K562 (cell line): ENCODE data around the gene PHLDB2. TPM values are rescaled to one million over a fixed set of nuclear protein-coding genes. Genes with fewer than 3 reads are reported as not detected.

ENCODE experiments used
- ATAC-seq: fragments of 200-7000 bp; cut with Tn5 transposase; 3 replicates; pipeline ENCODE4 v1.9.1; 2020; ENCODE audit warnings: moderate library complexity
- BruUV-seq: library from RNA; stranded (reverse); fragments of 400-500 nt; replicated peaks from 2 replicates; lab custom pipeline; 2021; lab: Mats Ljungman, UMichigan
- CTCF ChIA-PET: fragments of 300-600 bp; formaldehyde crosslinking; extraction: SDS; loops from one replicate; lab custom pipeline; 2021; ENCODE audit warnings: low intra/inter-chr PET ratio; lab: Yijun Ruan, JAX
- POLR2A ChIA-PET: fragments of 300-600, 350-650 bp; sonication (Branson Sonifier 250); formaldehyde crosslinking; extraction: SDS; loops from one replicate; lab custom pipeline; 2021; ENCODE audit warnings: antibody characterized with exemption, inconsistent platforms; lab: Yijun Ruan, JAX
- DNase-seq, 4 experiments: peaks; one replicate each; pipeline versions ENCODE4 v3.0.0 to v3.0.0-alpha.2; 2011 to 2018; ENCODE audit warnings: low spot score in 3 of 4, mixed read lengths in 3 of 4; ENCODE audit errors: extremely low read depth in 1 of 4
- FAIRE-seq: peaks from 2 replicates; lab custom pipeline; 2011; peaks lifted over from hg19 to GRCh38; lab: Jason Lieb, UNC
- H2AFZ ChIP-seq: 2 replicates; pipeline ENCODE4 v1.6.0; 2011; ENCODE audit warnings: low read depth, low read length, control low read depth, inconsistent platforms
- H3K27ac ChIP-seq: fragments of 200-600 bp; 3 replicates; pipeline ENCODE4 v1.8.0; 2011; ENCODE audit warnings: low read depth, mild to moderate bottlenecking, control low read depth, inconsistent platforms, low read length, moderate library complexity, mixed read lengths; ENCODE audit errors: extremely low read depth
- H3K27me3 ChIP-seq, 2 experiments: fragments of 300-600 bp in 1 of 2; 2 replicates in 1 of 2; 3 replicates in 1 of 2; pipeline versions ENCODE4 v1.6.0 to v1.8.0; 2011; ENCODE audit warnings: inconsistent platforms in 2 of 2, low read length in 2 of 2, mild to moderate bottlenecking in 1 of 2, mixed read lengths in 1 of 2, moderate library complexity in 1 of 2; ENCODE audit not compliant: control insufficient read depth in 2 of 2, insufficient read depth in 2 of 2
- H3K36me3 ChIP-seq: fragments of 300-600 bp; 3 replicates; pipeline ENCODE4 v1.8.0; 2011; ENCODE audit warnings: mild to moderate bottlenecking, low read length, inconsistent platforms; ENCODE audit not compliant: control insufficient read depth, insufficient read depth
- H3K4me1 ChIP-seq, 2 experiments: fragments of 200-600 bp in 1 of 2; replicated peaks in 1 of 2; 2 replicates in 1 of 2; 3 replicates in 1 of 2; pipeline versions ENCODE4 v1.5.1 to v1.8.0; 2011; ENCODE audit warnings: inconsistent platforms in 2 of 2, low read length in 2 of 2, mild to moderate bottlenecking in 1 of 2, mixed read lengths in 1 of 2, moderate library complexity in 1 of 2; ENCODE audit not compliant: control insufficient read depth in 2 of 2, insufficient read depth in 2 of 2
- H3K4me2 ChIP-seq: 2 replicates; pipeline ENCODE4 v1.6.1; 2011; ENCODE audit warnings: low read length, control low read depth, inconsistent platforms, mixed read lengths; ENCODE audit not compliant: insufficient read depth
- H3K4me3 ChIP-seq: fragments of 200-600 bp; sonication (generic), shearing (Covaris generic); 2 replicates; pipeline ENCODE4 v1.5.1; 2016; ENCODE audit warnings: control low read depth, inconsistent platforms
- H3K79me2 ChIP-seq: fragments of 200-600 bp; 3 replicates; pipeline ENCODE4 v1.8.0; 2011; ENCODE audit warnings: low read length, inconsistent platforms; ENCODE audit not compliant: control insufficient read depth, insufficient read depth
- H3K9ac ChIP-seq, 2 experiments: 2 replicates each; pipeline versions ENCODE4 v1.6.0 to v1.6.1; 2011; ENCODE audit warnings: low read depth in 2 of 2, low read length in 2 of 2, control low read depth in 1 of 2, inconsistent platforms in 1 of 2, mild to moderate bottlenecking in 1 of 2, mixed read lengths in 1 of 2; ENCODE audit not compliant: insufficient read depth in 1 of 2
- H3K9me1 ChIP-seq: one replicate; pipeline ENCODE4 v1.6.0; 2011; ENCODE audit warnings: inconsistent platforms, mild to moderate bottlenecking, low read length, moderate library complexity; ENCODE audit not compliant: control insufficient read depth, insufficient read depth
- H3K9me3 ChIP-seq: replicated peaks from 2 replicates; pipeline ENCODE4 v1.5.1; 2011; ENCODE audit warnings: low read depth, low read length, inconsistent platforms; ENCODE audit not compliant: control insufficient read depth, insufficient read depth
- H4K20me1 ChIP-seq: replicated peaks from 2 replicates; pipeline ENCODE4 v1.6.1; 2011; ENCODE audit warnings: low read length, inconsistent platforms, mixed read lengths; ENCODE audit not compliant: control insufficient read depth, insufficient read depth
- BRF1 ChIP-seq: IDR thresholded peaks from 3 replicates; pipeline ENCODE4 v1.6.1; 2011; ENCODE audit warnings: borderline replicate concordance, mild to moderate bottlenecking; ENCODE audit not compliant: insufficient read length; ENCODE audit errors: extremely low read depth
- CHD4 ChIP-seq: fragments of 200-600 bp; sonication (generic); IDR thresholded peaks from 3 replicates; pipeline ENCODE4 v1.6.1; 2012; ENCODE audit warnings: low read depth, mild to moderate bottlenecking, mixed read lengths, low read length, inconsistent platforms; ENCODE audit not compliant: insufficient read depth, insufficient replicate concordance, poor library complexity, severe bottlenecking
- HCFC1 ChIP-seq: IDR thresholded peaks from 2 replicates; pipeline ENCODE4 v1.6.1; 2012; ENCODE audit warnings: low read depth, low read length, improper control_type of control experiment
- HSF4 ChIP-seq: fragments of 250-450 bp; sonication (Bioruptor Pico); IDR thresholded peaks from 2 replicates; pipeline ENCODE4 v2.1.2; 2022; ENCODE audit warnings: mild to moderate bottlenecking, moderate library complexity, borderline replicate concordance
- ILK ChIP-seq: fragments of 450-650 bp; IDR thresholded peaks from 2 replicates; pipeline ENCODE4 v1.6.1; 2016; ENCODE audit warnings: missing genetic modification characterization, low read depth, mild to moderate bottlenecking, missing compliant biosample characterization, moderate library complexity, borderline replicate concordance
- MAFF ChIP-seq: IDR thresholded peaks from 2 replicates; pipeline ENCODE4 v1.6.1; 2012; ENCODE audit warnings: low read length, improper control_type of control experiment
- RHOXF2B ChIP-seq: fragments of 250-450 bp; sonication (Bioruptor Pico); conservative IDR thresholded peaks from 2 replicates; pipeline ENCODE4 v1.5.1; 2021
- ZNF263 ChIP-seq: sonication (generic); formaldehyde crosslinking; IDR thresholded peaks from 2 replicates; pipeline ENCODE4 v1.8.0; 2022; ENCODE audit warnings: mild to moderate bottlenecking, missing genetic modification reagents, borderline replicate concordance
- ZNF41 ChIP-seq: fragments of 250-450 bp; sonication (Bioruptor Pico); conservative IDR thresholded peaks from 2 replicates; pipeline ENCODE4 v1.4.0; 2020; ENCODE audit warnings: mild to moderate bottlenecking
- WGBS: fragments of 100-300 bp; shearing (Covaris generic); methylation state at CpG from one replicate; pipeline ENCODE4 v1.1.6; 2016; ENCODE audit warnings: low coverage, mixed read lengths; ENCODE audit not compliant: insufficient coverage; ENCODE audit errors: missing lambda C conversion rate; 5-methylcytosine and 5-hydroxymethylcytosine counted together
- in situ Hi-C: fragments of 300-500 bp; cut with MboI; formaldehyde crosslinking; loops from 4 replicates; pipeline ENCODE4 v1.15.0; 2018; ENCODE audit warnings: inconsistent platforms, mixed read lengths
- intact Hi-C: fragments of 100-400 bp; cut with micrococcal nuclease; formaldehyde crosslinking; loops from 2 replicates; pipeline ENCODE4 v1.14.2; 2022
- polyA plus RNA-seq, 8 experiments: library from polyadenylated mRNA; depleted of rRNA in 4 of 8; stranded (reverse) in 5 of 8; unstranded in 3 of 8; fragments of >200 nt; fragmentation: Nextera tagmentation in 2 of 8; fragmentation: Illumina TruSeq in 1 of 8; extraction: Ambion mirVana in 2 of 8; extraction: Trizol in 1 of 8; gene quantifications; 2 replicates each; pipeline versions ENCODE4 v1.2.1 to v1.2.3, GENCODE V29; 2011 to 2014; ENCODE audit warnings: inconsistent platforms in 1 of 8, missing spikeins in 1 of 8
- total RNA-seq, 7 experiments: library from RNA; depleted of rRNA in 6 of 7; stranded (reverse); fragments of >200 nt in 6 of 7; fragmentation: Illumina TruSeq in 2 of 7; extraction: Trizol in 2 of 7; gene quantifications; 2 replicates each; pipeline versions ENCODE4 v1.2.1 to v1.2.3, GENCODE V29; 2011 to 2021; ENCODE audit warnings: low replicate concordance in 1 of 7
- TF ChIP-seq, protein P1 (sequence below): fragments of 450-650 bp; IDR thresholded peaks from 2 replicates; pipeline ENCODE4 v1.6.1; 2014; ENCODE audit warnings: low read depth, mild to moderate bottlenecking, moderate library complexity, borderline replicate concordance
- TF ChIP-seq, protein P2 (sequence below): fragments of 200-400 bp; formaldehyde crosslinking; IDR thresholded peaks from 2 replicates; pipeline ENCODE4 v1.6.1; 2017; ENCODE audit warnings: mild to moderate bottlenecking, low read depth, low read length, moderate library complexity

The PHLDB2 gene
- total and polyA plus RNA-seq, 9 of the 15 experiments (the other 6 are each of a cell fraction or from before 2014, with no cell fraction given), result 0.04 TPM; not detected in 8

DNA sequence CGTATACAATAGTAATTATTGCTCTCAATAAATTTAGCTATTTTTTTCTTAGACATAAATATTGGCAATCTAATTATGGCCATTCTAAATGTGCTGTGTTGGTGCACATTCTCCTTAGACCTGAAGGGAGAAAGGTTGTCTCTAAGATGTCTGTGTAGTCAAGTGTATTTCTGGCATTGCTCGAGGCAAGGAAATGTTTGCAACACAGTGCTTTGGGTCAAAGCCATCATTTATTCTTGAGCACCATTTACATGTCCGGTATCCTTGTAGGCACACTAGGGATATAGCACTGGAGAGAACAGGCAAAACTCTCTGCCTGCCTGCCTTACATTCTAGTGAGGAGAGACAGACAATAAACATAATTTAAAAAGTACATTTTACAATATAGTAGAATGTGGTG is 2.6 kb upstream of the PHLDB2 start:
- 5% methylated on average over 3 of the region's 3 CpGs for WGBS
- in situ Hi-C loops, result no loop called here
- Histone ChIP-seq H3K4me1 (peaks cover 0 to 7% of the 10 kb centered on the region in 2 experiments; a peak in 1 of 5 replicates), H2AFZ (no peak overlapping the region), H3K9me1 (no peaks in the 10 kb centered on the region), H3K4me3 (no peak overlapping the region), H3K9me3 (no peaks in the 10 kb centered on the region), H3K27ac (no peak overlapping the region)
- DNase-seq (no peak), ATAC-seq (no peak)
- no peak for TF ChIP-seq BRF1
- TF ChIP-seq, all 486 proteins: peak for 0
- peaks cover 0 to 9% of the 10 kb centered on the region in 2 experiments; a peak in 3 of 5 replicates for H3K27me3 ChIP-seq
- BruUV-seq, result no TSS peak
- no peak overlapping the region for H3K9ac ChIP-seq
- H3K79me2 ChIP-seq, result no peaks in the 10 kb centered on the region
- H3K4me2 ChIP-seq, result no peak overlapping the region
- CTCF ChIA-PET, result no interaction called here
- H4K20me1 ChIP-seq, result no peaks in the 10 kb centered on the region
- FAIRE-seq, result no peak
- H3K36me3 ChIP-seq, result no peaks in the 10 kb centered on the region
- intact Hi-C loops, result no loop called here
- POLR2A ChIA-PET, result no interaction called here

GRCh38 chr3:111857474-111857873 is 1.6 kb upstream of the PHLDB2 start:
- intact Hi-C loops, result no loop called here
- no peak overlapping the region for H3K4me3 ChIP-seq
- TF ChIP-seq, protein P1, sequence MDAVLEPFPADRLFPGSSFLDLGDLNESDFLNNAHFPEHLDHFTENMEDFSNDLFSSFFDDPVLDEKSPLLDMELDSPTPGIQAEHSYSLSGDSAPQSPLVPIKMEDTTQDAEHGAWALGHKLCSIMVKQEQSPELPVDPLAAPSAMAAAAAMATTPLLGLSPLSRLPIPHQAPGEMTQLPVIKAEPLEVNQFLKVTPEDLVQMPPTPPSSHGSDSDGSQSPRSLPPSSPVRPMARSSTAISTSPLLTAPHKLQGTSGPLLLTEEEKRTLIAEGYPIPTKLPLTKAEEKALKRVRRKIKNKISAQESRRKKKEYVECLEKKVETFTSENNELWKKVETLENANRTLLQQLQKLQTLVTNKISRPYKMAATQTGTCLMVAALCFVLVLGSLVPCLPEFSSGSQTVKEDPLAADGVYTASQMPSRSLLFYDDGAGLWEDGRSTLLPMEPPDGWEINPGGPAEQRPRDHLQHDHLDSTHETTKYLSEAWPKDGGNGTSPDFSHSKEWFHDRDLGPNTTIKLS, result no peak
- TF ChIP-seq ZNF41 (CRISPR knock-in tag) (no peak), ZNF263 (CRISPR knock-in tag) (no peak), RHOXF2B (no peak), HCFC1 (no peak), MAFF (no peak), ILK (tag) (no peak), CHD4 (no peak), HSF4 (CRISPR knock-in tag) (no peak)
- TF ChIP-seq, protein P2, sequence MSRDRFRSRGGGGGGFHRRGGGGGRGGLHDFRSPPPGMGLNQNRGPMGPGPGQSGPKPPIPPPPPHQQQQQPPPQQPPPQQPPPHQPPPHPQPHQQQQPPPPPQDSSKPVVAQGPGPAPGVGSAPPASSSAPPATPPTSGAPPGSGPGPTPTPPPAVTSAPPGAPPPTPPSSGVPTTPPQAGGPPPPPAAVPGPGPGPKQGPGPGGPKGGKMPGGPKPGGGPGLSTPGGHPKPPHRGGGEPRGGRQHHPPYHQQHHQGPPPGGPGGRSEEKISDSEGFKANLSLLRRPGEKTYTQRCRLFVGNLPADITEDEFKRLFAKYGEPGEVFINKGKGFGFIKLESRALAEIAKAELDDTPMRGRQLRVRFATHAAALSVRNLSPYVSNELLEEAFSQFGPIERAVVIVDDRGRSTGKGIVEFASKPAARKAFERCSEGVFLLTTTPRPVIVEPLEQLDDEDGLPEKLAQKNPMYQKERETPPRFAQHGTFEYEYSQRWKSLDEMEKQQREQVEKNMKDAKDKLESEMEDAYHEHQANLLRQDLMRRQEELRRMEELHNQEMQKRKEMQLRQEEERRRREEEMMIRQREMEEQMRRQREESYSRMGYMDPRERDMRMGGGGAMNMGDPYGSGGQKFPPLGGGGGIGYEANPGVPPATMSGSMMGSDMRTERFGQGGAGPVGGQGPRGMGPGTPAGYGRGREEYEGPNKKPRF, result no peak

More at GRCh38 chr3:111857474-111857873, 1.6 kb upstream of the PHLDB2 start:
- ChIA-PET CTCF (no interaction called here), POLR2A (no interaction called here)
- H3K4me1 ChIP-seq, result peaks cover 0 to 7% of the 10 kb centered on the region in 2 experiments; a peak in 1 of 5 replicates
- no peaks in the 10 kb centered on the region for H3K9me3 ChIP-seq
- no peaks in the 10 kb centered on the region for H4K20me1 ChIP-seq
- no TSS peak for BruUV-seq
- in situ Hi-C loops, result no loop called here
- ATAC-seq (no peak), FAIRE-seq (no peak), DNase-seq (no peak)
- no peak overlapping the region for H3K4me2 ChIP-seq
- 0% methylated on average over 3 of the region's 6 CpGs for WGBS
- H3K27ac ChIP-seq, result no peak overlapping the region
- no peak overlapping the region for H2AFZ ChIP-seq
- peaks cover 0 to 9% of the 10 kb centered on the region in 2 experiments; a peak in 3 of 5 replicates for H3K27me3 ChIP-seq
- H3K9me1 ChIP-seq, result no peaks in the 10 kb centered on the region
- no peaks in the 10 kb centered on the region for H3K36me3 ChIP-seq
- H3K9ac ChIP-seq, result no peak overlapping the region
- H3K79me2 ChIP-seq, result no peaks in the 10 kb centered on the region
